Trophoblast cell (in vitro differentiated cells and primary cell): ENCODE data around the gene CD180.

ENCODE experiments used
- DNase-seq, 2 donors: peaks; one replicate each; pipeline ENCODE4 v3.0.0-alpha.2; 2016
- H2AFZ ChIP-seq: 2 replicates; pipeline ENCODE4 v1.6.1; 2013; ENCODE audit warnings: low read length, moderate library complexity, mild to moderate bottlenecking; ENCODE audit not compliant: insufficient read depth, poor library complexity
- H2AK5ac ChIP-seq: 2 replicates; pipeline ENCODE4 v1.6.1; 2013; ENCODE audit warnings: mild to moderate bottlenecking, low read length
- H2BK120ac ChIP-seq: 2 replicates; pipeline ENCODE4 v1.6.1; 2013; ENCODE audit warnings: low read length, mild to moderate bottlenecking, moderate library complexity; ENCODE audit not compliant: insufficient read depth, poor library complexity
- H2BK12ac ChIP-seq: 2 replicates; pipeline ENCODE4 v1.6.1; 2013; ENCODE audit warnings: mild to moderate bottlenecking, low read length, moderate library complexity
- H2BK5ac ChIP-seq: 2 replicates; pipeline ENCODE4 v1.6.1; 2013; ENCODE audit warnings: low read length, low read depth, moderate library complexity, mild to moderate bottlenecking; ENCODE audit not compliant: poor library complexity
- H3K14ac ChIP-seq: 2 replicates; pipeline ENCODE4 v1.6.1; 2013; ENCODE audit warnings: mild to moderate bottlenecking, low read length
- H3K18ac ChIP-seq: 2 replicates; pipeline ENCODE4 v1.6.1; 2013; ENCODE audit warnings: mild to moderate bottlenecking, low read length
- H3K23ac ChIP-seq: 2 replicates; pipeline ENCODE4 v1.6.1; 2013; ENCODE audit warnings: low read length
- H3K27ac ChIP-seq: 2 replicates; pipeline ENCODE4 v1.5.1; 2013; ENCODE audit warnings: low read depth, mild to moderate bottlenecking, inconsistent platforms, low read length, moderate library complexity
- H3K27me3 ChIP-seq: 2 replicates; pipeline ENCODE4 v1.6.1; 2013; ENCODE audit warnings: inconsistent platforms, mild to moderate bottlenecking, low read length, moderate library complexity; ENCODE audit not compliant: insufficient read depth
- H3K36me3 ChIP-seq, 2 experiments: 1 replicate in 1 of 2; 2 replicates in 1 of 2; pipeline ENCODE4 v1.6.1; 2013; ENCODE audit warnings: low read length in 2 of 2, mild to moderate bottlenecking in 2 of 2, moderate library complexity in 1 of 2; ENCODE audit not compliant: insufficient read depth in 2 of 2, control insufficient read depth in 1 of 2
- H3K4ac ChIP-seq: 2 replicates; pipeline ENCODE4 v1.6.1; 2013; ENCODE audit warnings: low read depth, mild to moderate bottlenecking, low read length, moderate library complexity
- H3K4me1 ChIP-seq, 2 experiments: 1 replicate in 1 of 2; 2 replicates in 1 of 2; pipeline ENCODE4 v1.6.1; 2013; ENCODE audit warnings: low read length in 2 of 2, mild to moderate bottlenecking in 2 of 2, moderate library complexity in 1 of 2; ENCODE audit not compliant: insufficient read depth in 2 of 2, control insufficient read depth in 1 of 2
- H3K4me2 ChIP-seq: 2 replicates; pipeline ENCODE4 v1.6.1; 2013; ENCODE audit warnings: inconsistent platforms, mild to moderate bottlenecking, low read length, moderate library complexity
- H3K4me3 ChIP-seq: 2 replicates; pipeline ENCODE4 v1.5.1; 2013; ENCODE audit warnings: mild to moderate bottlenecking, low read depth, low read length, inconsistent platforms
- H3K79me1 ChIP-seq: one replicate; pipeline ENCODE4 v1.6.1; 2013; ENCODE audit warnings: low read length
- H3K79me2 ChIP-seq: 2 replicates; pipeline ENCODE4 v1.6.1; 2013; ENCODE audit warnings: low read length, mild to moderate bottlenecking; ENCODE audit not compliant: control insufficient read depth, insufficient read depth, poor library complexity
- H3K9ac ChIP-seq: 2 replicates; pipeline ENCODE4 v1.6.1; 2013; ENCODE audit warnings: mild to moderate bottlenecking, low read length
- H3K9me3 ChIP-seq: 2 replicates; pipeline ENCODE4 v1.6.1; 2013; ENCODE audit warnings: low read depth, mild to moderate bottlenecking, control low read depth, inconsistent platforms, low read length; ENCODE audit not compliant: insufficient read depth
- H4K12ac ChIP-seq: 2 replicates; pipeline ENCODE4 v1.6.1; 2013; ENCODE audit warnings: low read depth, mild to moderate bottlenecking, low read length, moderate library complexity
- H4K8ac ChIP-seq: 2 replicates; pipeline ENCODE4 v1.6.1; 2013; ENCODE audit warnings: low read depth, mild to moderate bottlenecking, low read length, moderate library complexity
- H4K91ac ChIP-seq: one replicate; pipeline ENCODE4 v1.6.1; 2013; ENCODE audit warnings: low read depth, mild to moderate bottlenecking, low read length, moderate library complexity
- WGBS: extraction: QIAGEN DNeasy Blood & Tissue Kit; methylation state at CpG from one replicate; pipeline ENCODE4 v1.1.7; 2013; ENCODE audit warnings: missing lambda C conversion rate; ENCODE audit not compliant: insufficient read length, insufficient coverage; ENCODE audit errors: extremely low coverage; 5-methylcytosine and 5-hydroxymethylcytosine counted together

Gene CD180

DNA sequence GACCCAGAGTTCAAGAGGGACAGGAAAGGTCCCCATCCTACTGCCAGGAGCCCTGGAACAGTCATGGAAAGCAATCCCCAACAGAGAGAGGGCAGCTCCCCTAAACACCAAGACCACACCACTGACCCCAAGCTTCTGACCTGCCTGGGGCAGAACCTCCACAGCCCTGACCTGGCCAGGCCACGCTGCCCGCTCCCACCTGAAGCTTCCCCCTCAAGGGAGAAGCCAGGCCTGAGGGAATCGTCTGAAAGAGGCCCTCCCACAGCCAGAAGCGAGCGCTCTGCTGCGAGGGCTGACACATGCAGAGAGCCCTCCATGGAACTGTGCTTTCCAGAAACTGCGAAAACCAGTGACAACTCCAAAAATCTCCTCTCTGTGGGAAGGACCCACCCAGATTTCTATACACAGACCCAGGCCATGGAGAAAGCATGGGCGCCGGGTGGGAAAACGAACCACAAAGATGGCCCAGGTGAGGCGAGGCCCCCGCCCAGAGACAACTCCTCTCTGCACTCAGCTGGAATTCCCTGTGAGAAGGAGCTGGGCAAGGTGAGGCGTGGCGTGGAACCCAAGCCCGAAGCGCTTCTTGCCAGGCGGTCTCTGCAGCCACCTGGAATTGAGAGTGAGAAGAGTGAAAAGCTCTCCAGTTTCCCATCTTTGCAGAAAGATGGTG lies 31.6 kb downstream of the CD180 start:
- no peak overlapping the region for H4K91ac ChIP-seq
- peaks cover 14 to 17% of the 10 kb centered on the region in 2 experiments for H3K36me3 ChIP-seq
- H3K9ac ChIP-seq, result no peak overlapping the region
- H4K8ac ChIP-seq, result no peak overlapping the region
- no peaks in the 10 kb centered on the region for H3K9me3 ChIP-seq
- no peak overlapping the region for H2BK5ac ChIP-seq
- H3K4me2 ChIP-seq, result no peak overlapping the region
- H3K27me3 ChIP-seq, result no peaks in the 10 kb centered on the region
- no peak for DNase-seq
- no peak overlapping the region for H3K18ac ChIP-seq
- H3K27ac ChIP-seq, result no peak overlapping the region
- no peak overlapping the region for H2AFZ ChIP-seq
- no CpG with 5 or more reads among the region's 17 CpGs for WGBS
- H3K23ac ChIP-seq, result no peak overlapping the region
- no peak overlapping the region for H2BK12ac ChIP-seq
- no peak overlapping the region for H3K4ac ChIP-seq
- H3K4me1 ChIP-seq, result peaks cover 9 to 11% of the 10 kb centered on the region in 2 experiments
- no peak overlapping the region for H2AK5ac ChIP-seq
- H3K4me3 ChIP-seq, result no peak overlapping the region
- no peak overlapping the region for H3K14ac ChIP-seq
- no peak overlapping the region for H2BK120ac ChIP-seq
- no peak overlapping the region for H4K12ac ChIP-seq
- H3K79me2 ChIP-seq, result no peaks in the 10 kb centered on the region
- peaks cover 12% of the 10 kb centered on the region for H3K79me1 ChIP-seq

DNA sequence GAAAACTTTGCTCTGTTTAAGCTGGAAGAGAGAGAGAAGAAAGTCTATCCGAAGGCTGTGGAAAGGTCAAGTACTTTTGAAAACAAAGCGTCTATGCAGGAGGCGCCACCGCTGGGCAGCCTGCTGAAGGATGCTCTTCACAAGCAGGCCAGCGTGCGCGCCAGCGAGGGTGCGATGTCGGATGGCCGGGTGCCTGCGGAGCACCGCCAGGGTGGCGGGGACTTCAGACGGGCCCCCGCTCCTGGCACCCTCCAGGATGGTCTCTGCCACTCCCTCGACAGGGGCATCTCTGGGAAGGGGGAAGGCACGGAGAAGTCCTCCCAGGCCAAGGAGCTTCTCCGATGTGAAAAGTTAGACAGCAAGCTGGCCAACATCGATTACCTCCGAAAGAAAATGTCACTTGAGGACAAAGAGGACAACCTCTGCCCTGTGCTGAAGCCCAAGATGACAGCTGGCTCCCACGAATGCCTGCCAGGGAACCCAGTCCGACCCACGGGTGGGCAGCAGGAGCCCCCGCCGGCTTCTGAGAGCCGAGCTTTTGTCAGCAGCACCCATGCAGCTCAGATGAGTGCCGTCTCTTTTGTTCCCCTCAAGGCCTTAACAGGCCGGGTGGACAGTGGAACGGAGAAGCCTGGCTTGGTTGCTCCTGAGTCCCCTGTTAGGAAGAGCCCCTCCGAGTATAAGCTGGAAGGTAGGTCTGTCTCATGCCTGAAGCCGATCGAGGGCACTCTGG lies 32.6 kb downstream of the CD180 start:
- Histone ChIP-seq H3K4me1 (peaks cover 9 to 11% of the 10 kb centered on the region in 2 experiments), H3K27me3 (no peaks in the 10 kb centered on the region)
- no CpG with 5 or more reads among the region's 33 CpGs for WGBS

DNA sequence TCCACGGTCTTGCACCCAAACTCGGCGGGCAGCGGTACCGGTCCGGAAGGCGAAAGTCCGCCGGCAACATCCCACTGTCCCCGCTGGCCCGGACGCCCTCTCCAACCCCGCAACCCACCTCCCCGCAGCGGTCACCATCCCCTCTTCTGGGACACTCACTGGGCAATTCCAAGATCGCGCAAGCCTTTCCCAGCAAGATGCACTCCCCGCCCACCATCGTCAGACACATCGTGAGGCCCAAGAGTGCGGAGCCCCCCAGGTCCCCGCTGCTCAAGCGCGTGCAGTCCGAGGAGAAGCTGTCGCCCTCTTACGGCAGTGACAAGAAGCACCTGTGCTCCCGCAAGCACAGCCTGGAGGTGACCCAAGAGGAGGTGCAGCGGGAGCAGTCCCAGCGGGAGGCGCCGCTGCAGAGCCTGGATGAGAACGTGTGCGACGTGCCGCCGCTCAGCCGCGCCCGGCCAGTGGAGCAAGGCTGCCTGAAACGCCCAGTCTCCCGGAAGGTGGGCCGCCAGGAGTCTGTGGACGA lies 33.3 kb downstream of the CD180 start:
- H2AK5ac ChIP-seq, result no peak overlapping the region
- peaks cover 14 to 17% of the 10 kb centered on the region in 2 experiments for H3K36me3 ChIP-seq
- H4K91ac ChIP-seq, result no peak overlapping the region
- no peak overlapping the region for H2AFZ ChIP-seq
- no peaks in the 10 kb centered on the region for H3K27me3 ChIP-seq
- H4K8ac ChIP-seq, result no peak overlapping the region
- H3K4me1 ChIP-seq, result peaks cover 9 to 11% of the 10 kb centered on the region in 2 experiments
- H2BK5ac ChIP-seq, result no peak overlapping the region
- no peak overlapping the region for H4K12ac ChIP-seq
- no peak for DNase-seq
- no peak overlapping the region for H3K4ac ChIP-seq
- no peaks in the 10 kb centered on the region for H3K9me3 ChIP-seq
- H3K4me3 ChIP-seq, result no peak overlapping the region
- H3K9ac ChIP-seq, result no peak overlapping the region
- H3K4me2 ChIP-seq, result no peak overlapping the region
- WGBS, result no CpG with 5 or more reads among the region's 44 CpGs
- H3K79me2 ChIP-seq, result no peaks in the 10 kb centered on the region
- no peak overlapping the region for H2BK12ac ChIP-seq
- H2BK120ac ChIP-seq, result no peak overlapping the region
- no peak overlapping the region for H3K14ac ChIP-seq
- peaks cover 12% of the 10 kb centered on the region for H3K79me1 ChIP-seq
- no peak overlapping the region for H3K18ac ChIP-seq
- H3K23ac ChIP-seq, result no peak overlapping the region
- H3K27ac ChIP-seq, result no peak overlapping the region

More for the DNA sequence above, 32.6 kb downstream of the CD180 start:
- Histone ChIP-seq H3K9ac (no peak overlapping the region), H2BK120ac (no peak overlapping the region), H3K18ac (no peak overlapping the region), H4K8ac (no peak overlapping the region), H3K4ac (no peak overlapping the region), H2AFZ (no peak overlapping the region), H3K9me3 (no peaks in the 10 kb centered on the region), H3K79me1 (peaks cover 12% of the 10 kb centered on the region), H3K23ac (no peak overlapping the region), H2AK5ac (no peak overlapping the region), H4K12ac (no peak overlapping the region), H2BK12ac (no peak overlapping the region), H3K14ac (no peak overlapping the region), H3K79me2 (no peaks in the 10 kb centered on the region), H3K4me3 (no peak overlapping the region), H3K4me2 (no peak overlapping the region), H2BK5ac (no peak overlapping the region), H3K36me3 (peaks cover 14 to 17% of the 10 kb centered on the region in 2 experiments), H4K91ac (no peak overlapping the region), H3K27ac (no peak overlapping the region)
- no peak for DNase-seq

DNA sequence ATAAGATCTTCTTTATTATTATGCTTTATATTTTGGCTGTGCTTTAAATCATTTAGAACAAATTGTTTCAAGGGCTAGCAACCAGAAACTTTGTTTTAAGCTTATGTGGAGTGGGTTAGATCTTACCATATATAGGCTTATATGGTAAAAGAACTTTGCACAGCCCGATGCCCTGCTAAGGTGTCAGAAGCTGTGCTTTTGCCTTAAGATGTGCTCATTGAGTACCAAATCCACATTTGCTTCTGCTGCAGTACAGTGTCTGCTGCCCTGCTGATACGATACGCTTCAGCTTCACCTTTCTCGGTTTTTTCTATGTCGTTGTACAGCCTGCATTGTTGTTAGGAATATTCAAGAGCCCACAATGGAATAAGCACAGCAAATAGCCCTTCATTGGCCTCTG lies 34.8 kb downstream of the CD180 start:
- Histone ChIP-seq H3K27me3 (no peaks in the 10 kb centered on the region), H2BK5ac (no peak overlapping the region), H3K4me3 (no peak overlapping the region), H3K9me3 (no peaks in the 10 kb centered on the region), H2AK5ac (no peak overlapping the region), H3K4me2 (no peak overlapping the region), H3K27ac (no peak overlapping the region), H3K14ac (no peak overlapping the region), H2BK120ac (no peak overlapping the region), H3K79me1 (peaks cover 10% of the 10 kb centered on the region), H2BK12ac (no peak overlapping the region), H4K8ac (no peak overlapping the region), H3K9ac (no peak overlapping the region), H4K12ac (no peak overlapping the region), H3K4me1 (peaks cover 7 to 10% of the 10 kb centered on the region in 2 experiments), H3K36me3 (peaks cover 14 to 15% of the 10 kb centered on the region in 2 experiments), H3K79me2 (no peaks in the 10 kb centered on the region), H4K91ac (no peak overlapping the region), H3K4ac (no peak overlapping the region), H3K18ac (no peak overlapping the region), H3K23ac (no peak overlapping the region), H2AFZ (no peak overlapping the region)
- no CpG with 5 or more reads among the region's 5 CpGs for WGBS
- no peak for DNase-seq
